Hepatic stellate cell (primary cell): ENCODE data around the gene TRIM25.

ENCODE experiments used
- DNase-seq: peaks from one replicate; pipeline ENCODE4 v3.0.0; 2011; ENCODE audit warnings: low spot score

The TRIM25 gene

DNA sequence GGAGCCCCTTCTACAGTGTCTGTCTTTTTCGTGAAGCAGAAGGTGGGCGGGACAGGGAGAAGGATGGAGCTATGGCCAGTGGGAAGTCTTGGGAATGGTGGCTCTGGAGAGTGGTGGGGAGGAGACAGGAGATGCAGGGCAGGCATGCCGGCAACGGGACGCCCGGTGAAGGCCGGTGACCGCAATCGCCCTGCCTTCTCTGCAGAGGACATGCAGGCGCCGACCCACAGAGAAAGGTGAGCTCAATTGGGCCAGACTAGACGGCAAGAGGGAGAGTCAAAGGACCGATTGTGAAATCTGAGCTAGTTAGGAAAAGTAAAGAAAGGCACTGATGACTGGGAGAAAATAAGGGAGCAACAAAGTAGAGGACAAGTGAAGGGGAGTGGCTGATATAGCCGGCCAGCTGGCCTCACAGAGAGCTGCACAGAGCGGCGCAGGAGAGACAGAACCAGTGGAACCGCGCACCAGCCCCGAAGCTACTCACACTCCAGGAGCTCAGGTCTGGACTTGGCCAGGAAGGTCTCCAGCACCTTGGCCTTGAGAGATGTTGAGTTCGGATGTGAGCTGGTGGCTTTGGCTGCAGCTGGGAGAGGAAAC, 18.9 kb downstream of the TRIM25 start:
- no peak for DNase-seq

DNA sequence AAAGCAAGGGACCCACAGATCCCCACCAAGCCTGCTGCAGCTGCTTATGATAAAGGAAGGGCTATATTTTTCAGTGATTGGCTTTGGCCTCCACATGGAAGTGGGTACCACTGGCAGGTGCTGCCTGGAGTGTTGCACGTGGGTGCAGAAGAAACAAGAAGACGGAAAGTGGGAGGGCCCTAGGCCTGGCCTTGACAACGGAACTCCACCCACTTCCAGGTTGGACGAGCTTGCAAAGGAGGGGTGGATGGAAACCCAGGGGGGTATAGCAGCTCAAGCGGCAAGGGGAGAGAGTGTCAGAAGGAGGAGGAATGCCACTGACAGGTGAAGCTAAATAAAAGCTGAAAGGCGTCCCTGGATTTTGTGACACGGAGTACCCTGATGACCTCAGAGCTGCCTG, 20.3 kb downstream of the TRIM25 start:
- no peak for DNase-seq

DNA sequence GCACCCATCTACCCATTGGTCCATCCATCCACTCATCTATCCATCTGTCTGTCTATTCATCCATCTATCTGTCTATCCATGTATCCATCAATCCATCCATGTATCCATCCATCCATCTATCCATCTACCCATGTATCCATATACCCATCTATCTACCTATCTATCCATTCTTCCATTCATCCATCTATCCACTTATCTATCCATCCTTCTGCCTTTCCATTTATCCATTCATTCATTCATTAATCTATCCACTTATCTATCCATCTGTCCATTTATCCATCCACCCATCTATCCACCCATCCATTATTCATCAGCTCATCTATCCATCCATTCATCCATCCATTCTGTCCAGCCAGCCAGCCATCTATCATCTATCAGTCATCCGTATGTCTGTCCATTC, 21.5 kb downstream of the TRIM25 start:
- DNase-seq, result no peak

DNA sequence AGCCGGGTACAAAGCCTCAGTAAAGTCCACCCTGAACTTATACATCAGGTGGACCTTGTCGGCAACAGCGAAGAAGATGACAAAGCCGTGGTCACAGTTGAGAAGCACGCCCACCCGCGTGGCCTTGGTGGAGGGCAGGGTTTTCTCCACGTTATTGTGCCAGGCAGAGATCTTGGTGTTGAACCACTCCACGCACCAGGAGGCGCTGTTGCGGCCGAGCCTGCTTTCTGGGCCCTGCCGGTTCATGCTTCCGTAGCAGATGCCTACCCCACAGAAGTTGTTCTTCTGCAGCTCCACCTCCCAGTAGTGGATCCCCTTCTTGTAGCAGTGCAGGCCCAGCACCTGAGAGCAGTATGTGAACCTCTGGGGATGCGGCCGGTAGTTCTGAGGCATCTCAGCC, 22.1 kb downstream of the TRIM25 start:
- DNase-seq, result no peak

DNA sequence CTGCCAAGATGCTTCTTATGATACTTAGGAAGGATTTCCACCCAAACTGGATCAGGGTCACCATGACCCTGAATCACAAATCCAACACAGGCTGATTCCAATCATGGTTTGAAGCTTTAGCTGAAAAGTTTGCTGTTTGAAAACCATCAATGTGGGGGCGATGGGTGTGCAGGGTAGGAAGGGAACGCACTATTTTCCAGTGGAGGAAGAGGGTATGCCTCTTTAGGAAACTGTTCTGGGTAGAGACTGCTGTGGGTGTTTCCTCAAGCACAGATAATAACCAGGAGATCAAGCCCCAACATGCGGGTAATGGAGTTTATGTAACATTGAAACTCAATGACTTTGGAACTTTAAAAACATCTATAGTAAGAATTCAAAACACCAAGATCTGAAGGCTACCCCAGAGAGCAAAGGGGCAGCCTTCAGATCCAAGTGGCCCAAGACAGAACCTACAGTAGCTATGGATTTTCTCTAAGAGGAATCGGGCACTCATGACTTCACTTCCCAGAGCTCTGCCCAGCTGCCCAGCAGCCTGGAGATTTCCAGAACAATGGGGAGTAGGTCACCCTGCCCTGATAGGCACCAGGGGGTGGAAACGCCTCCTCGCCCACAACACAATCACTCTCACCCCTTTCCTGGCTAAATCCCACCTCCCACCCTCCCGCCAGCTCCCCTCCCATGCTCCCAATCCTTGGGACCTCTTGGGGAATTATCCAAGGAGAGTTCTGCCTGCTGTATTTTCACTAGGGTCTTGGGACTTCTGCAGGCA, 22.8 kb downstream of the TRIM25 start:
- DNase-seq, result no peak

DNA sequence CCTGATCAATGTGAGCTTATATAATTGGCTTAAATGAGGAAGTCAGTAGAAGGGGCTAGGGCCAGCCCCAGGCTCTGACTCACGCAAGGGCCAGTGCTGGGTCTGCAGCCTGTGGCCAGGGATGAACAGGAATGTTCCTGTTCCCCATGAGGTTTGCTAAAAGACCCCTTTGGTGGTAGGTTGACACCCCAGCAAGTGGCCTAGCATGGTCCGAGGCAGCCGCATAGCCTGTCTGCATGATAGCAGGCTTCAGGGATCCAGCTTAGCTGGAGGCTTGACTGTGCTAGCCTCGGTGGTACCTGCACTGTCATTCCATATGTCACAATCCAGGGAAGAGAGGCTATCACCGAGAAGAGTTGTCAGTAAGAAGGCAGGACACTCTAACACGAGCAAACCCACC, 23.5 kb downstream of the TRIM25 start:
- no peak for DNase-seq

DNA sequence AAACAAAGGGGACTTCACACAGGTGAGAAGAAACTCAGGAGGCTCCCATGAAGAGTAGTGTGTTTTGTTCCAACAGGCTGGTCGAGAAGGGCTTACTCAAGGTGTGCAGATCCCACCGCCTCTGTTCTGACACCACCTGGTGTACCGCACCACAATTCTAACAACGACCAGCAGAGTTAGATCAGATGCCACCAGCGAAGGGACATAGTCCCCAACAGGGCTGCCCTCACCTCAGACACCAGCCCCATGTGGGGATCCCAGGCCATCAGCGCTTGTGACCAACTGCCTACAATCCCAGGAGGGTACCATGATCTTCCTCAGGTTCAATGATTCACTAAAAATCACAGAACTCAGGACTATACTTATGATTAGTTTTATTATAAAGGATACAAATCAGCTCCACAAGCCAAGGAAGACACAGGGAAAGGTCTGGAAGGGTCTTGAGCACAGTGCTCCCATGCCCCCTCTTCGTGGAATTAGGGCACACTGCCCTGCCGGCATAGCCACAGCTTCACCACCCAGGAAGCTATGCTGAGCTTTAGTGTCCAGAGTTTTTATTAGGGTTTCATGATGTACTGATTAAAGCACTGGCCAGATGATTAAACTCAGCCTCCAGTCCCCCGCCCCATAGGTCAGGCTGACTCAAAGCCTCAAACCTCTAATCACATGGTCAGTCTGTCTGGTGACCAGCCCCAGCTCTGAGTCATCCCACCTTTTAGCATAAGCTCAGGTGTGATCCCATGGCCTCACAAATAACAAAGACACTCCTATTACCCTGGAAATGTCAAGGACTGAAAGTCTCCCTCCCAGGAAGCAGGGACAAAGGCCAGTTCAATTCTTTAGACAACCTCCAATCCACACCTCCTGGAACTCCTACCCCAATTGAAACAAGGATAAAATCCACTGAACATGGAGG, 26.0 kb downstream of the TRIM25 start:
- no peak for DNase-seq

DNA sequence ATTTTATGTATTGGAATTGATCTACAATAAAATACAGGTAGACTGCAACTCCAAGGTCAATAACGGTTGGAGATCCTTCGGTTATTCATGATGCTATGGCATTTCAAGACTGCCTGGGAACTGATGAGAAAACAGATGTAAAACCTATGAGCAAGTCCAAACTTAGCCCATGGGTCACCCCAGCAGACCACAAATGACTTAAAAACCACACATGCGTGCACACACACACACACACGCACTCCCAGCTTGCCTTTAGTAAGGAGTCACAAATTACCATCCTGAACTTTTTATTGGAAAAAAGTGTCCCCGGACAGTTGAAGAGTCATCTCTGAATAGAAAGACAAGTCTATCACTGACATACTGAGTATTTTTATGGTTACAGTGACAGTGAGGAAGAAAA, 26.7 kb downstream of the TRIM25 start:
- DNase-seq, result no peak

DNA sequence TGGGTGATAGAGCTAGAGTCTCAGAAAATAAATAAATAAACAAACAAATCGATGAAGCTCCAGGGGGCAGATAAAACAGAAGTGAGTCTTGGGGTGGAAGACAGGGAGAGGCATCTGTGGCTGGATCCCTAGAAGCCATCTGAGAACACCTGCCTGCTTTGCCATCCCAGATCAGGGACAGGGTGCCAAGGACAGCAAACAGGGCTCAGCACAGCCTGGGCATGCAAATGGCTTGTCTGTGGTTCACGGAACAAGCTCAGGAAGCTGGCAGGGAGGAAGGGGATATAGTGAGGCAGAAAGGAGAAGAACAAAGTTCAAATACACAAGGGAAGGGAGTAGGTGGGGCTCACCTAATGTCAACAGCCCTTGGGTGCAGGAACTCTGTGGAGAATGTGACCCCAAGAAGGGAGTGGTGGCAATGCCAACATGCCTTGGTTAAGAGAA, 27.5 kb downstream of the TRIM25 start:
- no peak for DNase-seq

DNA sequence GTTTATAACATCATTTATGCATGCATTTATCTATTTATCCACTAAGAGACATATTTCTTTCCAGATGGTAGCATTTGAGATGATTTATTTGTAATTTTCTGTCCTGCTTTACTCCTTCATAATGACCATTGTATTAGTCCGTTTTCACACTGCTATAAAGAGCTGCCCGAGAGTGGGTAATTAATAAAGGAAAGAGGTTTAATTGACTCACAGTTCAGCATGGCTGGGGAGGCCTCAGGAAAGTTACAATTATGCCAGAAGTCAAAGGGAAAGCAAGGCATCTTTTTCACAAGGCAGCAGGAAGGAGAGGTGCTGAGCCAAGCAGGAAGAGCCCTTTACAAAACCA, 28.6 kb downstream of the TRIM25 start:
- no peak for DNase-seq

DNA sequence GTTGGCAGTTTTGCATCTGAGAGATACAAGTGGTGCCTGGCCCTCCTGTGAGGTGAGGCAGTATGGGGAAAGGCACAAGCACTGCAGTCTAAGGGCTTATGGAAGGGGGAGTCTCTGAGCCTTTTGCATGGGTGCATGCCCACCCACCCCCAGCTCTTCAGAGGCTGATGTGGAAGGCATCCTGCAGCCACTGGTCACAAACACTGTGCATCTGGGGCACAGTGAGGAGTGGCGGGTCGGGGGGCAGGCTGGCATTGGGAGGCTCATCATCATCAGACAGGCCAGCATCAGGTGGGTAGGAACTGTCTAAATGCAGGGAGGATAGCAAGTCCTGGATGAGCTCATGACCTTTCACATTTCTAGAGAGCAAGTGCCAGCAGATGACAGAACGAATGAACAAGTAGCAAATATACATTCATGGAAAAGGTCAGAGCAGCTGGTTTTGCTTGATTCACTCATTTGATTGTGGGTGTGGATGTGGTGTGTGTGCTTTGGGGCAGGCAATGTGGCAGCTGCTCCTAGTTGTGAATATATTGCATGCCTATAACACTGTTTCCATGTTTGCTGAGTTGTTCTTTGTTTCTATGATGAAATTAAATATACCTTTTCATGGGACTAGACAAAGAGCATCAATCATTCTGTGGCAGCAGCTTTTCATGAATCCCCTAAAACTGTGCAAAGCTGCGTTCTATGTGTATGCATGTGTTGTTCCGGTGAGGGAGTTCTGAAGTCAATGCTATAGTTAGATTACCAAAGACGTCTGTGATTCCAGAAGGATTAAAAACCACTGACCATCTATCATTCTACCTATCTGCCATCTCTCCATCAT, 29.2 kb downstream of the TRIM25 start:
- no peak for DNase-seq

DNA sequence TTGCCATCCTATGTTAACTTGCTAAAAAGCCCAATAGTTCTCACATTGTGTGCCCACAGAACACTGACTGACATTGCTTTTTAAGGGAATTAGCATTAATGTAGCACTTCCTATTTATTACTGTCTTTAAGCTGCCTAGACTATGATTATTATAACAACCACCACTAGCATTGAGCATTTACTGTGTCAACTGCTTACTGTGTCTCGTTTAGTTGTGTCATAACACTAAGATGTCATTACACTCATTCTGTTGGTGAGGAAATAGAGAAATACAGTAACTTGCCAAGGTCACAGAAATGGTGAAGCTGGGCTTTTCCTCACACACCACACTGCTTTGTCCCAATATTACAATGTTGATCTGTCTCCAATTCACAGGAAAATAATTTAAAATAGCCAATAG, 30.2 kb downstream of the TRIM25 start:
- no peak for DNase-seq

DNA sequence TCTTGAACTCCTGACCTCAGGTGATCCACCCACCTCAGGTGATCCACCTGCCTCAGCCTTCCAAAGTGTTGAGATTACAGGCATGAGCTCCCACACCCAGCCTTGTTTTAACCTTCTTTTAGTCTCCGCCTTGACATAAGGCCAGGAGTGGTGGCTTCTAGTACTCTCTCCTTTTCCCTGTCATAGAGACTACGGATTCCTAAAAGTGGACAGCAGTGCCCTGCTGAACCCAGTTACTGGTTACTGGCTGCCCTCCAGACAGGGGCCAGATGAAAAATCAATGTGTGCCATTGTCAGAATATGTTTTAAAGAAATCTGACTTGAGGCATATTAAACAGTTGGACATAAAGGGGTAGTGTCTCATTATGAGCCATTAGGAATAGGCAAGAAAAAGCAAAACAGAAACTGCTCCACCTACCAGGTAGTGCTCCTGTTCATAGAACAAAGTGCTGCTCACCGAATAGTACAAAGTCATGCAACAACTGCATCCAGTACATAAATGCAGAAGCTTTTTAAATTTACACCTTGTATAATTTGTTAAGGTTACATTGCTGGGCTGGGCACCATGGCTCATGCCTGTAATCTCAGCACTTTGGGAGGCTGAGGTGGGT, 32.1 kb downstream of the TRIM25 start:
- DNase-seq, result no peak

DNA sequence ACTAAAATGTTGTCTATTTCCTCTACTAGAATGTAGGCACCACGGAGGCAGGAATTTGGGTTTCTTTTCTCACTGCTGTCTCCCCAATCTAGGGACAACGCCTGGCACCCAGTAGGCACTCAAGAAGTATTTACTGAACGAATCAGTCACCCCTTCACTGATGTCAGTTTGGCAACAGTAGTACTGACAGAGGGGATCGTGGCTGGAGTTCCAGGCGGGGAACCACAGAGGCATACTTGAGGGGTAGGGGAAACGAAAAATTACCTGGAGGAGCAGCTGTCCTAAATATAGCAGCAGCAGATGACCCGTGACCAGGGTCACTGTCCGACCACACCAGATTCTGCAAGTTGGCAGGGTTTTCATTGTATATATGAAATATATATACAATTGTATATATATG, 33.3 kb downstream of the TRIM25 start:
- DNase-seq, result no peak

DNA sequence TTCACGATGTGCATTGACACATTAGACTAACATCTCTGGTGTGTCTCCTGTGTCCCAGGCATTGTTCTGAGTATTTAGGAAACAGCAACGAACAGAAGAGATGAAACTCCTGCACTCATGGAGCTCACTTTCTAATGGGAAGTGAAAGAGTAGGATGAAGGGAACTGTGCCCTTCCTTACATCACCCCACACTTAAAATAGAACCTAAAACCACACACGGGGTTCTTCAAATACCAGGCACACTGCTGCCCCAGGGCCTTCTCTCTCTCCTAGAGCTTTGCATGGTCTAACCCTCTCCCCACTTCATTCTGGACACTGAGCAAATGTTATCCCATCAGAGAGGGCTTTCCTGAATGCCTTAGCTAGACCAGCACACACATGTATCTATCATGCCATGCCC, 33.7 kb downstream of the TRIM25 start:
- DNase-seq, result no peak

DNA sequence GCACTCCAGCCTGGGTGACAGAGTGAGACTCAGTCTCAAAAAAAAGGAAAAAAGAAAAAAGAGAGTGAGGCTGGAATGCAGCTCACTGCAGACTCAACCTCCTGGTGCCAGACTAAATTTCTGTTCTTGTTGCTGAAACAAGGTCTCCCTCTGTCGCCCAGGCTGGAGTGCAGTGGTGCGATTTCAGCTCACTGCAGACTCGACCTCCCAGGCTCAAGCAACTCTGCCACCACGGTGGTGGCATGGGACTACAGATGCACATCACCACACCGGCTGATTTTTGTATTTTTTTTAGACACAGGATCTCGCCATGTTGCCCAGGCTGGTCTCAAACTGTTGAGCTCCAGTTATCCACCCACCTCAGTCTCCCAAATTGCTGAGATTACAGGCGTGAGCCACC, 34.6 kb downstream of the TRIM25 start:
- DNase-seq, result no peak

DNA sequence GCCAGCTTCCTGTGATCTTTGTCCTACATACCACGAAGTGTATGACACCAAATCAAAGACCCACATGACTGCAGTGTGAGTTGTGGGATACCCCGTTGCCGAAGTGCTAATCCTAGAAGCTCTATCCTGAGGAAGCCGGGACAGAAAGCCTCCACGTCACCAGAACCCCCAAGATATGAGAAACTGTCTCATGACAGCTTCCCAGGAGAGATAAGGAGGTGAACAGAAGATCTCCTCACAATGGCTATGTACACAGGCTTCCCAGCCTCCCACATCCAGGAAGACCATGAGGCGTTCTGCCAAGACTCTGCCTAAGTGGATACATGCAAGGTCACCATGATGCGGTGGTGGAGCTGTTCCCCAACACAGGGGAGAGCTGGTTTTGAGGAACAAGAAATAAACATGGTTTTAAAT, 37.1 kb downstream of the TRIM25 start:
- DNase-seq, result no peak

DNA sequence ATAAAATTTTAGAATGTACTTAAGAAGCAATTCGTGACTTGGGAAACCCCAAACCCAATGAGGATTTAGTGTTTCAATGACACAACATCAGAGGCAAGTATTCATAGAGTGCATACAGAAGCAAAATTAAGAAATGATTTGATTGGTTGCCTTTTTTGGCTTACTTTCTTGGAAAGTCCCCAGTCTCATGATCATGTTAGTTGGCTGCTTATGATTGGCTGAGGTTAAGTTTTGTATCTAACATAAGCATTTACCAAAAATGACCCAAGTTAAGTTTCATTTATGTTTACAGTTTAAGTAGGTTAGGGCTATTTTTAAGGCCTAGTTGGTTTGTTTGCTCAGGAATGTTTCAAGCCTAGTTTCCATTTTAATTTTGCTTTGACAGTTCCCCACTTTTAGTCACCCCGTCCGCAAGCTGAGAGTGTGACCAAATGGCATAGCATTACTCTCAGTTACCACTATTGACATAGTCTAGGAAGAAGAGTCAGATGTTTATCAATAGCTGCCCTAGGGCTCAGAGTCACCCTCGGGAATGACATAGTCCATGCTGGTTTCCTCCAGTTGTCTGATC, 43.7 kb downstream of the TRIM25 start:
- DNase-seq, result no peak

DNA sequence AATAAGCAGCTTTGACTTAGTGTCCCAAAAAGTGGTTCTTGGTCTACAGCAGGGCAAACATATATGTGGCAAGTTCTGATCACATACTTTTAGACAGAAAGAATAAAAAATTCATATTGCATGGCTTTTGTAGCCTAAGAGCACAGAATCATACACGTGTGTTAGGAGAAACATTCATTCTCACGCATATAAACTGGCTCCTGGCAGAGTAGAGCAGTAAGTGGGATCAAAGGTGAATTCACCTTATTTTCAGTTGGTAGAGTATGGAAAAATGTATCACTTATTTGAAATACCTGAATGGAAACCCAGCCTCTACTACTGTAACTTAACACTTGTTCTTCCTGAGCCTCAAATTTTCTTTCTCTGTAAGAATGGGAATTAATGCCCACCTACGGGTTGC, 45.1 kb downstream of the TRIM25 start:
- DNase-seq, result no peak

DNA sequence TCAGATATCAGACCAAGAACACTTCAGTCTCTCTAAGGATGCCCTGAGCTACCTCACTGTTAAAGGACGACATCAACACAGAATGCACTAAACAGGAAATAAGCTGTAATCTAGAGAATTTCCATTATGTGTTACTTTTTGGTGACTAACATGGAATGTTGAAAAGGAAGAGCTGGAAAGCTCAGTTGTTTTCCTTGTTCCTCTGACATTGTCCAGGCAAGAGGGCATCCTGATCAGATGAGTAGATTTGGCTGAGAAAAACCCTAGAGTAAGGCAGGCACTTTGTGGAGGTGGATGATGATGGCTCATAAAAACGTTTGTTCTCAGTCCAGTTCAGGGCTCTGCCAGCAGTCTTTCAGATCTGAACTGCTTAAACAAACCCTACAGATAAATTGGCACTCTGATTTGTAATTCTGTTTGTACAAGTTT, 45.9 kb downstream of the TRIM25 start:
- DNase-seq, result peak; percentile 38

DNA sequence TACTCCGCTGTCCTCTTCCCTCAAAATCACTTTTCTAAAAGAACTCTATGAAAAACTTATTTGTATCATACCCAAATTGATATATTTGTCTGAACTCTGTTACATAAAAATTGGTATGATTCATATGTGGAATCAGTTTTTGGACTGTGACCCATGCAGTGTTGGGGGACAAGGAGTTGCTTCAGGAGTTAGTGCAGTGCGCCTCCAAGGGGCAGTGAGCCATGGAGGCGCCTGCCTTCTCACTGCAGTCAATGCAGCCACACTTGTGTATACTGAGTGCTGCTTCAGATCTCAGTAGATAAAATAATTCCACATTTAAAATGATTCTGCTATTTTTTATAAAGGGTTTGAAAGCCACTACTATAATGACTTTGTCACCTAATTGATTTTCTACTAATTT, 47.4 kb downstream of the TRIM25 start:
- DNase-seq, result no peak
